ENCODE results near the gene GSC.
"Not testable (repeated sequence)": the region's sequence is repeated elsewhere in the genome, so short reads cannot be mapped to it uniquely, and the experiment has no call there.

GSC gene

DNA sequence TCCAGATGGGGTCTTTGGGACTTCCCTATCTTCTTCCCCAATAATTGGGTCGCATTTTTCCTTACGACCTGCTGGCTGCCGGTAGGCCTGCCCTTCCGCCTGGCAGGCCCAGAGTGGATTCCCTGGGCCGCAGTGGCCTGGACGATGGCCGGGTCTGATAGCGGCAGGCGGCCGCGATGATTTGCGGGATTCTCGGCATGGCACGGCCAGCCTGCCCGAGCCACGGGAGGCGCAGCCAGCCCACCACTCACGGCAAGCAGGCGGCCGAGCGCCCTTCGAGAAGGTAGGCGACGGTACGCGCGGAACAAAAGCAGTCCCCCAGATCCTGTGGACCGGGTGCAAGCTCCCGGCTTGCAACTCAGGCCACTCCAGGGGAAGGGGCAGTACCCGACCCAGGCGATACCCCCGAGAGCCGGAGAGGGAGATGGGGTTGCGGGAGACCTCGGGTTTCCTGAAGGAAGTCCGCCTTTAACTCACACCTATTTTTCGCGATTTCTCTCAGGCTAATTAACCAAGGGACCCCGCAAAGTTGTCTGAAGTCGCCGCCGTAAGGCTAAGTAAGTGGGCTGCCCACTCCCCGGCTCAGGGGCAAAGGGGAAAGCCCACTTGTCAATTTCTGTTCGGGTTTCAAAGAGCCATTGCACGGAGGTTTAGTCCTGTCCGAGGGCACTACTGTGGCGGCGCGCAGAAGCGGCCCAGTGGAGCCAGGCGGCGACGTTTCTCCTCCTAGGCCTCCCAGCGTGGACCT lies 1.4 kb upstream of the GSC start:
- no peak for DNase-seq

DNA sequence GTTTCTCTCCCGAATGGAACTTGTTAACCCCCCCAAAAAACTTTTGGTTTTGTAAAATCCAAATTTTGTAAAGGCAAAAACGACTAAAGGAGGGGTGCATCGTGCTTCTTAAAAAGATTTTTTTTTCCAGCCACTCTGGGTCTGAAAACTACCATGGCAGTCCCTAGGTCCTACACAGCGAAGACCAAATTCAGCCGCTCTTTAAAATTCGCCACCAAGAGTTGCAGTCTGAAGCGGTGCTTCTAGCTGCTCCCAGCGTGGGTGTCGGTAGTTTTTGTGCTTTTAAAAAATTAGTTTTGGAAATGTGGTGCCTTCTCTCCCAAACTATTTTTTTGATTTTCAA lies 873 bp upstream of the GSC start:
- no peak for DNase-seq

DNA sequence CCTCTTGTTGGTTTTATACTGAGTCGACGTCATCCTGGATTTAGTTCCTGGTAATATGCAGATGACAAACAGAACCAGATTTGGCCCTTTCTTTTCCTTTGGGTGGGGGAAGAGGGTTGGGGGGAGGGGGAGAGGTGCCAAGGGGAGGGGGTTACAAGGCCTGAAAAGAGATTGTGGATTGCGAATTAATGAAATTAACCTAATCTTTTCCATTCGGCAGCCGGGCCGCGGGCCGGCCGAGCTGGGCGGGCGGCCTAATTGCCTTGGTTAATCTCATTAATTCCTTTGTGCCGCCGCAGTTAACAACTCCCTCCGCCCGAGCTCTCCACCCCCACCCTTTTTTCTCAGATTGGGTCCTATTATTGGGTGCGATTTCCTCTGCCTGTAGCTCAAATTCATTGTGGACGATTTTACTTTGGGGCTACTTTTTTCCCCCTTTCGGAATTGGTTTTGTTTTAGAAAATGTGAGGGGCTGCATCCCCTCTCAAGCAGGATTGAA lies 387 bp upstream of the GSC start:
- no peak for DNase-seq

DNA sequence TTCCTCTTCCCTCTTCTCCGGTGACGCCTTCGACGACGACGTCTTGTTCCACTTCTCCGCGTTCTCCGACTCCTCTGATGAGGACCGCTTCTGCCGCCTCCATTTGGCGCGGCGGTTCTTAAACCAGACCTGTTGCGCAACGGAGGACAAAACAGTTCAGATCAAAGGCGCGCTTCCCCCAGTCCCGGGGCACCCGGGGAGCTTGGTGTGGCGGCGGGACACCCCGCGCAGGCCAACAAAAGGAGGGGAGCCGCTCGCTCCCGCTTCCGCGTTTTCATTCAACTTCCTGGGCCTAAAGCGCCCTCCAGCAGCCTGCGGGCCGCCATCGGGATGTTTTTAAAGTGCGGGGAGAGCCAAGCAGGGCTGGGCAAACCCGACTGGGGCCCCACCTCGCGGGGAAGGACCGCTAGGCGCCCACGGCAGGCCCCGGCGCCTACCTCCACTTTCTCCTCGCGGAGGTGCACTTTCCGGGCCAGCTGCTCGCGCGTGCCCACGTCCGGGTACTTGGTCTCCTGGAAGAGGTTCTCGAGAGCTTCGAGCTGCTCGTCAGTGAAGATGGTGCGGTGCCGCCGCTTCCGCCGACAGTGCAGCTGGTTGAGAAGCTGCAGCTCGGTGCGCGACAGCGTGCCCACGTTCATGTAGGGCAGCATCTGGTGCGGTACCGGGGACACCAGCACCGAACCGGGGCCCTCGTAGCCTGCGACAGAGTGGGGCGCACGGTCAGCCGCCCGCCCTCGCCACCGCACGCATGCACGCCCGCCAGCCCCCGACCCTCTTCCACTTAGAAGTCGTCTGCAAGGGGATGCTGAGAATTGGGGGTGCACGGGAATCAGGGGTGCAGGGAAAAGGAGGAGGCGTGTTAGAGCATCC lies 1.2 kb downstream of the GSC start:
- DNase-seq = no peak

DNA sequence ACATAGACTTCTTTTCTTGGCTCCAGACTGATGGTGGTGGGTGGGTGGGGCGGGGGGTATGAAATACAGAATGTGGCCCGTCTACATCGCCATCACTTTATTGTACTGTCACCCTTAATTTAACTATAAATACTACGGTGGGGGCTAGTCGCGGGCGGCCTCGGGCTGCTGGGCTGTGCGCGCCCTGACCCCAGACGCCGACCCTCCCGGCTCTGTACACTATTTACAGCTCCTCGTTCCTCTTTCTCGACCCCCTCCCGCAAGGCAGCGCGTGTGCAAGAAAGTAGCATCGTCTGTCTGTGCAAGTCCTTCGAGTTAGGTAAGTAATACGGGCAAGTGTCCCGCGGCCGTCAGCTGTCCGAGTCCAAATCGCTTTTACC lies 1.8 kb downstream of the GSC start:
- no peak for DNase-seq

DNA sequence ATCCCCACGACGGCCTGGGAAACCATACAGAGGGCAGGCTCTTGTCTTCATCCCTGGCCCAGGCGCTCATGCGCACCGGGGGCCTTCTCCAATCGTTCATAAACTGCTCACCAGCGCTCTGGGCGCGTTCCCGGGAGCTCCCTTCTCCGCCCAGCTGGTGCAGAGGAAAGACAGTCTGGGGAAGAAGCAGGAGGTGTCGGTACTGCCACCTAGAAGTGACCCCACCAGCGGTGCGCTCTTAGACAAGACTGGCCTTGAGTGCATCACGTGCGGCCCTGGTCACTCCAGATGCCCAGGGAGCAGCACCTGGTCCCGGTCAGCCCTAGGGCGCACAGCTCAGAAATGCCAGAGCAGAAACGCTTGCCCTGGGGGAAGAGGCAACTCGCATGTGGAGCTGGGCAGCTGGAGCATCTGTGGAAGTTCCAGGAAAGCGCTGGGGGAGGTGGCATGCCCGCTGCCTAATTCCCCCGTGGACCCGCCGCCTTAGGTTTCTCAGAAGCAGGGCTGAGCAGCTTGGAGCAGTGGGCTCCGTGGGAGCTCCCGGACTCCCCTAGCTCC lies 2.5 kb downstream of the GSC start:
- no peak for DNase-seq

DNA sequence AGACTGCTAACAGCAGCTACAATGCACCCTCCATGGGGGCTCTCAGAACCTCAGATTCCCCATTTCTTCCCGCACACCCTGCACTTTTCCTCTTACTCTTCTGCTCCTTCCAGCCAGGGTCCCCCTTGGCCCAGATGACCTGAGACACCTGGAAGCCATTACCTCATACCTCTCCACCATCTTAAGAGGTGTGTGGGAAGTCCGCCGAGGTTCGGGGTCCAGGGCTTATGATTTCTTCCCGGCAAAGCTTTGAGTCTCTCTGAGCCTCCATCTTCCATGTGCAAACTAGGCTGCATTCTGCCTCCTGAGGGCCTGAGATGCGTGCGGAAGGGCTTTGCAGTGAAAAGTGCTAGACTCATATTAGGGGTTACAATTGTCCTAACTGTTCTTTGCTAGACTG lies 5.3 kb downstream of the GSC start:
- DNase-seq = no peak

DNA sequence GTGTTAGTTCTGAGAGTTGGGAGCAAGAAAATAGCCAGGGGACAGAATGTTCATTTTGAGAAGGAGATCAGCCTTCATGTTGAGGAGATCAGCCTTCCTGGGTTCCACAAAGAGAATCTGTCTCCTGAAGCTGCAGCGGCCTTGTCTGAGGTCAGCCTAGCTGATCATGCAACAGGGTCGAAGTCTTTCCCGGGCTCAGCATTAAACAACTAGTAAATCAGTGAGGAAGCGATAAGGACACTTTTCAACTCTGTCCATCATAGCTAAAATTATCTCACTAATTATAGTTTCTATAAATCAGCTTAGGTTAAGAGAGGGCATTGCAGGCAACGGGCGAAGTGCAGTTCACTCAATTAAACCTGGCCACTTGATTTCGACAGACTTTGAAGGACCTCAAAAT lies 7.5 kb downstream of the GSC start:
- no peak for DNase-seq

DNA sequence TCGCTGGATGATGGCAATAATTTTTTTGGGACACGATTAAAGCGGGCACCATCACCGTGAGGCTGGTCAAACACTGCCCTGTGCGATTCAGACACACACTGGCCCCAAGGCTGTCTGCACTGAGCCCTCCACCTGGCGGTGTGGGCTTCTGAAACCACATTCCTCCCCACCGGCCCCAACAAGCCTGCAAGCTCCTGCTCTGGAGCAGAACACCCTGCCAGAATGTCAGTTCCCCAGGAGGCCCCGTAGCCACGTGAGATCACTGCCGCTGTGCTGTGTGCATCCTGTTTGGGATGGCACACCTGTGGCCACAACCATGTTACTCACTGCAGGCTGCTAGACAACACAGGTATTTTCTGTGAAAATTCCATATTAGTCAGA lies 7.9 kb downstream of the GSC start:
- DNase-seq = no peak

DNA sequence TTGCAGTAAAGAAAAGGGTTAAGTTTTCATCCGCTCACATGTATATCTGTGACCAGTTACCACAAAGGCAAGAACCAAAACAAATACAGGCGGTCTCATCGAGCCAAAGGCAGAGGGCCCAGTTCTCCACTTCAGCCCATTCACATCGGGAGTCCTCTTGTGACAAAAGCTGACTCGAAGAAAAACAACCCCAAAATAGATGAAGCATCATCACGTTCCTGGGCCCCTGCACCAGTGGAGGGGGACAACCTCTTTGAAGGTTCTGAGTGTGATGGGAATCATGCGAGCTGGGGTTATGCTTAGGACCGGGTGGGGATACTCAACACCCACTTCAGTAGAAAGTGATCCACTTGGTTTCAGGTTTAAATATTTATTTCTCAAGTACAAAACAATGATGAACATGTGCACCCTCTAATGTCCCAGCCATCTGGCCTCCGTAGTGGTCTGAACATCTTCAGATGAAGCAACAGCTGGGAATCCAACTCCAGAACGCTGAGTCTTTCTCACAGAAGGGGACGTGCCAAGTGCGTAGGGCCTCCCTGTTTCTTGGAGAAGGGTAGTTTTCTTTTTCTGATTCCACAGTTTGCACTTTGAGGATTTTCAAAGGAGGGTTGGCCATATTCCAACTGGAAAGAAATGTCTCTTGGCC lies 8.4 kb downstream of the GSC start:
- DNase-seq = no peak

DNA sequence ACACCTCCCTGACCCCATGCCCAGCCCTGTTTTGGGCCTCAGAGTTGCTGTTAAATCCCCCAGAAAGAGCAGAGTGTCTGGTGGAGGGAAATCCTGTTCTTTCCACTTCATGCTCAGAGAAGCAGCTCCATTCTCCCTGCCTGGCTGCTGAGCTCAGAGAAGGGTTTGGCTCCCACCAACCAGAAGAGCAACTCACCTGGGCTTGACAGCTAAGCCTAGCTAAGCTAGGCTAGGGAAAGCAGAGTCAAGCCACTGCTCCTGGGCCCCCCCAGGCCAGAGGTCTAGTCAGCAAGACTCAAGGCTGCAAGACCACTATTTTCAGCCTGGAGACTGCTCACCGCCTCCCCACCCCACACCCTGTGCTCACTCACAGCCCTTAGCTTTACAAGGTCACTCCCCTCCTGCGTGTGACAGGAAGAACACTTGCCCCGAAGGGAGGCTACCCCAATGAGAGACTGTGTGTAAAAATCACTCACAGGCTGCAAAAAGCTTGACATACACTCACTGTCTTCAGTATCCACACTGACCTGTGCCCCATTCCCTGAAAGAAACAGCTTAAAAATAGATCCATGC lies 13.5 kb downstream of the GSC start:
- DNase-seq = no peak

DNA sequence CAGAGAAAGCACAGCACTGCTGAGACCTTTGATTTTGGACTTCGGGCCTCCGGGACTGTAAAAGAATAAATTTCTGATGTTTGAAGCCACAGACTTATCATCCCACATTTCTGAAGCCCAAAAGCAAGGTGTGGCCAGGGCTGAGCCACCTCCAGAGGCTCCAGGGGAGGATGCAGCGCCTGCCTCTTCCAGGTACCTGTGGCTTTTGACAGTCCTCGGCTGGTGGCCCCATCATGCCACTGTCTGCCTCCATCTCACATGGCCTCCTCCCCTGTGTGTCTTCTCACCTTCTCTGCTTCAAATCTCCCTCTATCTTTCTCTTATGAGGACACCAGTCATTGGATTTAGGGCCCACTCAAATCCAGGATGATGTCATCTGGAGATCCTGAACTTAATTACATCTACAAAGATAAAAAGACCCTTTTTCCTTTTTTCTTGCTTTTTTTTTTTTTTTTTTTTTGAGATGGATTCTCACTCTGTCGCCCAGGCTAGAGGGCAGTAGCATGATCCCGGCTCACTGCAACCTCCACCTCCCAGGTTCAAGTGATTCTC lies 15.4 kb downstream of the GSC start:
- DNase-seq = no peak

DNA sequence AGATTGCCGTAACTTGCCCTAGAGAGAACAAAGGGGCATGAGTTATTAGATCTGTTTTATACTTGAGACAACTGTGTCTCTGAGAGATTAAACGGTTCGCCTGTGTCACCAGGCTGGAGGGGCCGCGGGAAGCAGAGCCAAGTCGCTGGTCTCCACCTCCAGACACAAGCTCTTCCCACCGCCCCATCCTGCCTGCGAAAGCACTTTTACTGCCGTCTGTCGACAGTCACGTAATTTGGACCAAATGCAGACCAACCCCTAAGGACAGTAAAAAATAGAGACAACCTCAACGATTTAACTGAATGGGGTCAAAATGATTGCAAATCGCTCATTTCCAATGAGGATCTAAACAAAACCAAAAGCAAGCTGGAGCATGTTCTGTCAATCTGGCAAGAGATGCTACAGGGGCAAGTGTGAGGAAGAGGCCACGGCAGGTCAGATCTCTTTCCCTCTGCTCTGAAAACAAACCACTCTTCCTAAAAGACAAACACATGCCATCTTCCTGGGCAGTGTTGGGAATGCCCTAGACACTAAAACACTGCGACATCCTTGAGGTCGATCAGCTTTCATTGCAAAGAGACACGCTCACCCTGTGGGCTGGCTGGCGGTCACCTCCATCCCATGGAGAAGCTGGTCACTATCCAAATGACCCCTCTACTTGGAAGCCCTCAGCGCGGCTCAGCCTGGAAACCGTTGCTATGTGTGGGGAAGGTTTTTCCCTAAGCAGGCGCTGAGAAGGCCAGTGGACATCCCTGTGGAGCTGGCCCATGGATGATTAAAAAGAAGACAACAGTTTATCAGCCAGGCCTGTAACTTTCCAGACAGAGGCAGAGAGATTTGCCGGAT lies 17.1 kb downstream of the GSC start:
- no peak for DNase-seq

DNA sequence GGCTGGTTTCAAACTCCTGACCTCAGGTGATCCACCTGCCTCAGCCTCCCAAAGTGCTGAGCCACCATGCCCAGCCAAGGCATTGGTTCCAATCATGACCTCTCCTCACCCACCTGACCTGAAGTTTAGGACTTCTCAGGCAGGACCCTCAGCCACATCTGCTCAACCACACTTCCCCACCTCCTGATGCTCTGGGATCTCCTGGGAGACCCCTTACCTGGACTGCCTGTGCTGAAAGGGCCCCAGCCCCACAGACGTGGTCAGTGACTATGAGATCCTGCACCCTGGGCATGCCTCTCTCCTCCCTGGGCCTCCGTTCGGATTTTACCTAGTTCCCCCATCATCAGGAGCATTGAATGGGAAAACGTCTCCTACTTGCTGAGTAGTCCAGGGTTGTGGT lies 18.0 kb downstream of the GSC start:
- DNase-seq = no peak

DNA sequence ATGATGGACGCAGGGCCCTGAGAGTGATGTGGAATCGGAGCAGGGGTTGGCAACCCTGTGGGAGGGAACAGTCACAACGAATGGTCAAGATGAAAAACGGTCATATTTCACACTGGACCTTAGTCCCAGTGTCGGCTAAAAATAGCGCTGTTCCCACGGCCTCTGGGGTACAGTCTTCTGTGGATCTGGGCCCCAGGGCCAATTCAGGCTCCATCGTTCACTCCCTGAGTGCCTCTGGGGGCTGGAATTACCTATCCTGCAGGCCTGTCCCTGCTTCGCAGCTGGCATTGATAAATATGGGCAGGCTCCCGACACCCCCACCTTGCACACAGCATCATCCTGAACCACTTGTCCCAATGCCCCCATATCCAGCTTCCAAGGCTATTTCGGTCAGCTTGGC lies 18.6 kb downstream of the GSC start:
- DNase-seq = no peak

DNA sequence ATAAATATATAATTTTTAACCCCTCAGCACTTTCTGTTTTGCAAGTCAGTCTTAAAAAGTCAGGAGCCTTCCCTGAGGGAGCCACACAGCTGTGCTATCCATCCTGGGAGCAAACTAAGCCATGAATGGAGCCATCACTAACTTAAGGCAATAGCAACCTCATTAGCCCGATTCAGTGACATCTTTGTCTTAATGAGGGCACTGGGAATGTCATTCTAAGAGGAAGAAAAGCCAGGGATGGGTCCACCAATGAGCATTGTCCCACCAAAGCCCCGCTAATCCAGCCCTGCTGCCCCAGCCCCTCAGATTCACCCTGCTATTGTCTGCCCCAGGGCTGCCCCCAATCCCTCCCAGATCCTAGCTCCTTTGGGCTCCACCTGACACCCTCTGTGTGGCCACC lies 19.5 kb downstream of the GSC start:
- no peak for DNase-seq

DNA sequence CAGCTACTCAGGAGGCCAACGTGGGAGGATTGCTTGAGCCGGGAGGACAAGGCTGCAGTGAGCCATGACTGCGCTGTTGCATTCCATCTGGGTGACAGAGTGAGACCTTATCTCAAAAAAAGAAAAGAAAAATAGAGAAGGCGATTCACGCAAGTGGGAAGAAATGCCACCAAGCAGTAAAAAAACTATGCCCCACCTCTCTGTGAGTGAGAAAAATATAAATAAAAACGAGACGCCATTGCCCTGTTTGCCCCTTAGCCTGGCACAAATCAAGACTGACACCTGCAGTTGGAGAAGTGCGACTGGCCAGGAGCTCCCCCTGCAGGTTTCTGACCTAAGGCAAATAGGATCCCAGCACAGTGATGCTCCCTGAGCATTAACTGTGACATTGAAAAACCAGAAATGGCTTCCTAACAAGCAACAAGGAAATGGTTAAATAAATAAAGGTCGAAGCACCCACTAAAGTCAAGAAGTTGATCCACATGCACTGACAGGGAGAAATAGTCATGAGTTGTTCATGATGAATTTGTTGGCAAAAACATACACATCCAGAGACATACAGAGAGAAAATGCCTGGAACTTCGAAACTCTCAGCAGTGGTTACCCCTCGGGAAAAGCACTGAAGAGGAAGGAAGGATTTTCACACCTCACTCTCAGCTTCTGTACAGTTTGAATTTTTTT lies 21.1 kb downstream of the GSC start:
- DNase-seq = no peak

DNA sequence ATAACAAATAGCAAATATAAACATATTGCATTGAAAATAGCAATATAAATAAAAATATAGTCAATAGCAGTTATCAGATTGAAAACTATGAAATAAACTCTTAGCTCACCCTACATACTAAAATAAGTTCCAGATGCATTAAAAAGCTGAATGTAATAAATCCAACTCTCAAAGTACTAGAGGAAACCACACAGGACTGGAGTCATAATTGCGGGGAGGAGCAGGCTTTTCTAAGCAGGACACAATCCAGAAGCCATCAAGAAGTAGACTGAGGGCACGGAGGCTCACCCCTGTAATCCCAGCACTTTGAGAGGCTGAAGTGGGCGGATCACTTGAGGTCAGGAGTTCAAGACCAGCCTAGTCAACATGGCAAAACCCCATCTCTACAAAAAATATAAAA lies 22.2 kb downstream of the GSC start:
- DNase-seq = no peak

DNA sequence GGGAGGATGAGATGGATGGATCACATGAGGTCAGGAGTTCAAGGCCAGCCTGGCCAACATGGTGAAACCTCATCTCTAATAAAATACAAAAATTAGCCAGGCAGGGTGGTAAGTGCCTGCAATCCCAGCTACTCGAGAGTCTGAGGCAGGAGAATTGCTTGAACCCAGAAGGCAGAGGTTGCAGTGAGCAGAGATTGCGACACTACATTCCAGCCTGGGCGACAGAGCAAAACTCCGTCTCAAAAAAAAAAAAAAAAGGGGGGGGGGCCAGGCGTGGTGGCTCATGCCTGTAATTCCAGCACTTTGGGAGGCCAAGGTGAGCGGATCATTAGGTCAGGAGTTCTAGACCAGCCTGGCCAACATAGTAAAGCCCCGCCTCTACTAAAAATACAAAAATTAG lies 22.8 kb downstream of the GSC start:
- not testable (repeated sequence) for DNase-seq

DNA sequence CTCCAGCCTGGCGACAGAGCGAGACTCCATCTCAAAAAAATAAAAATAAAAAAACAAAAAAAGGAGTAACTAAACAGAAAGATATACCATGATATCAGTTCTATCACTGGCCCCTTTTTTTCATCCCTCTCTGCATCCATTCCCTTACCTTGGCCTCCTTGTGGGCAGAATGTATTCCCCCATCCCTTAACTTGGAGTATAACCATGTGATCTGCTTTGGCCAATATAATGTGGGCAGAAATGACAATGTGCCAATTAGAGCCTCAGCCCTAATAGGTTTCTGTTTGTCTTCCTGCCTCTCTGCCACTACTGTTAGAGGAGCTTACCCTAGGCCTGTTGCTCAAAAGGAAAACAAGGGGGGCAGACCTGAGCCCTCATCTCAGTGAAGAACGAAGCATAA lies 23.8 kb downstream of the GSC start:
- no peak for DNase-seq

DNA sequence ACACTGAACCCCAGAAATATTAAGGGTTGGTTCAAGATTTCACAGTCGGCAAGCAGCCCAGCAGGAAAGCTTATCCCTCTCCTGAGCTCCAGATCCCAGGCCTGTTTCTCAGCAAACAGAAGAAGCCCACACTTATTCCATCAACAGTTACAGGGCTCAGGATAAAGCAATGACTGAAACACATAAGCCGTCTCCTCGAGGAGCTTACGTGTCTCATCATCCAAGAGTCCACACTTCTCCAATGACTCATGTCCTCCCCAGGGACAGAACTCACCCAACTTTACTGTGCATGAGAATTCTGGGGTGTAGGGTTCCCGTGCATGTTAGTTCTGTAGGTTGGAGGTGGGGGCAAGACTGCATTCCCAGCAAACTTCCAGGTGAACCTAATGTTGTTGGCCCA lies 31.2 kb downstream of the GSC start:
- DNase-seq = no peak
